Activated CD8-positive, alpha-beta memory T cell treated with anti-CD3 and anti-CD28 coated beads for 36 hours (primary cell): ENCODE results near the gene PARD6G. TPM values are rescaled to one million over a fixed set of nuclear protein-coding genes. Genes with fewer than 3 reads are reported as not detected.

Experiments
- CTCF ChIA-PET: fragments of 350-600 bp; sonication (Branson Sonifier 250); formaldehyde crosslinking; loops from one replicate; lab custom pipeline; 2021; ENCODE audit warnings: antibody characterized with exemption; lab: Charles Lee
- POLR2A ChIA-PET: fragments of 350-600 bp; sonication (Branson Sonifier 250); formaldehyde crosslinking; loops from one replicate; lab custom pipeline; 2021; ENCODE audit warnings: antibody characterized with exemption; lab: Charles Lee
- total RNA-seq, 2 experiments: library from RNA; stranded (reverse); gene quantifications; one replicate each; pipeline ENCODE4 v1.2.3, GENCODE V29; 2021

Gene PARD6G
- total RNA-seq, 2 experiments from 2014 or later: 0.38 to 0.72 TPM

DNA sequence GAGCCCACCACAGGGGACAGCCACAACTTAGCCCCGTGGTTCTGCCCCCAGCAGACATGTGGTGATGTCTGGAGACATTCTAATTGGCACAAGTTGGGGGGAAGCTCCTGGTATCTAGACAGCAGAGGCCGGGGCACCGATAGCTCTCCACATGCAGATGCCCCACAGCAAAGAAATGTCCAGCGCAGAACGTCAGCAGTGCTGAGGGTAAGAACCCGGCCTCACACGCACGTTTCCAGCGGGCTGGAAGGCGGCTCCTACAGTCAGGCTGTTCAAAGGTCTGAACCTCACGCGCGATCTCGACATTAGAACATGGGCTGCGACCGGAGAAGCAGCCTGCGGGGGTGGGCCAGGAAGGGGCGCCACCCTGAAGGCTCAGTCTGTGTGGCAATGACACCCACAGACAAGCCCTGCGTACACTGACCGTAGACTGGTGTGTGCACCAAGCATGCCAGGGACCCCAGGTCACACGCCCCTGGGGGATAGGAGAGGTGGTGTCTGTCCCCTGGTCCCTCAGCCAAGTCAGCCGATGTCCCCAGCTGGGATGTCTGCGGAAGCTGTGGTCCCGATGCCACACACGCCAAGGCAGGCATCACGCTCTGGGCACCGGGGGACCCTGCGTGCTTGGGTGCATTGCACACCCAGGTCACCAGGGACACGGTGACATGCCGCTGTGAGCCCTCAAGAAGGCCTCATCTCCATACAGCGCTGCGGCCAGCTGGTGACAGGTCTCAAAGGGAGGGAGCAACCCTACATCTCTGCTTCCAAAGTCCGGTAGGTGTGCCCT is 66.3 kb downstream of the PARD6G start:
- ChIA-PET POLR2A (no interaction called here), CTCF (interaction anchor here (2.0 kb wide), 1 partner anchor 10 kb away, joined by 6 read pairs; no protein-coding TSS in a partner anchor)

- POLR2A ChIA-PET: no interaction called here
- CTCF ChIA-PET: no interaction called here
Measured at GRCh38 chr18:80179857-80180558, 67.3 kb downstream of the PARD6G start.

DNA sequence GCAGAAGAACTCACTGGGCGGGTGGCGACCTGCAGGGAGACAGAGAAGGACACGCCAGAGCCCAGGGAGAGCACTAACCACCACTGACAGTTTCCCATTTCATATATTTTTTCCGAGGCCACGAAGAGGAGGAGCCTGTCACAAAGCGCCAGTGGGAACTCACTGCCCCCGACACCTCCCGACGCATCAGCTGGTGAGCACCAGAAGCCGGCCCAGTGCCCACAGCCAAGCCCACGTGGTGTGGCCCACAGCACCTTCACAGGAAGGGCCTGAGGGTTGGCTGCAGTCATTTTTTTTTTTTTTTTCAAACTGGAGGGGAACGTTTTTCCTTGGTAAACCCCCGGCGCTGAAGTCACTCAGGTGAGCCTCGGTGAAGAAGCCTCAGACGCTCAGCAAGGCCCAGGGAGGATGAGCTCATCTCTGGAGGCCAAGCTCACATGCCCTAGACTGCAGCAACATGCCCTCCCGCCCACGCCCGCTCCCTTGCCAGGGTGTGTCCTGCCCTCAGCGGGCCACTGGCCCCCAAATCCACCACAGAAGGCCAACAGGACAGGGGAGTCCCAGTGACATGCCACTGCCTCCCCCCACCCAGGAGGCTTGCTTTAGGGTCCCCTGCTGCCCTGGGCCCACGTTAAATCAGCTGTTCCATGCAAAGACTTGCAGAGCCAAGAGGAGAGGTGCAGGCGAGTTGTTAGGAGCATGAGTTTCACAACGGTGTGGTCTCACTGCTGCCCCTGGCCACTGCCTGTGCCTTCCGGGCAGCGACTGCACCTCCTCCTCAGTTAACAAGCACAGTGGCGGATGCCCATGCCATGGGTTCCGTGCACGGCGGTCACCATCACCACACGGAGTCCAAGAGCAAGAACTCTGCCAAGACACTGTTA is 68.1 kb downstream of the PARD6G start:
- ChIA-PET POLR2A (no interaction called here), CTCF (no interaction called here)

DNA sequence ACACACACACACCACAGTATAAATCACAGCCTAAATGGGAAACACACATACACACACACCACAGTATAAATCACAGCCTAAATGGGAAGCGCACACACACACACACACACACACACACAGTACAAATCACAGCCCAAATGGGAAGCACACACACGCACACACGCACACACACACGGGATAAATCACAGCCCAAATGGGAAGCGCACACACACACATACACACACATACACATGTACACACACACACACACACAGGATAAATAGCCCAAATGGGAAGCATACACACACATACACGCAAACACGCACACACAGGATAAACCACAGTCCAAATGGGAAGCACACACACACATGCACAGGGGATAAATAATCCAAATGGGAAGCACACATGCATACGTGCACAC is 70.2 kb downstream of the PARD6G start:
- CTCF ChIA-PET: no interaction called here

GRCh38 chr18:80176334-80177073 is 70.8 kb downstream of the PARD6G start:
- ChIA-PET POLR2A (no interaction called here), CTCF (interaction anchor here (1.1 to 1.4 kb wide), 3 partner anchors 18 to 63 kb away, joined by 3 to 4 read pairs (median 3); no protein-coding TSS in a partner anchor)

More for the DNA sequence above, 70.2 kb downstream of the PARD6G start:
- POLR2A ChIA-PET: no interaction called here

GRCh38 chr18:80175451-80176204 is 71.7 kb downstream of the PARD6G start:
- POLR2A ChIA-PET: no interaction called here
- CTCF ChIA-PET: interaction anchor here (1.1 to 1.4 kb wide), 3 partner anchors 17 to 64 kb away, joined by 3 to 4 read pairs (median 3); no protein-coding TSS in a partner anchor

DNA sequence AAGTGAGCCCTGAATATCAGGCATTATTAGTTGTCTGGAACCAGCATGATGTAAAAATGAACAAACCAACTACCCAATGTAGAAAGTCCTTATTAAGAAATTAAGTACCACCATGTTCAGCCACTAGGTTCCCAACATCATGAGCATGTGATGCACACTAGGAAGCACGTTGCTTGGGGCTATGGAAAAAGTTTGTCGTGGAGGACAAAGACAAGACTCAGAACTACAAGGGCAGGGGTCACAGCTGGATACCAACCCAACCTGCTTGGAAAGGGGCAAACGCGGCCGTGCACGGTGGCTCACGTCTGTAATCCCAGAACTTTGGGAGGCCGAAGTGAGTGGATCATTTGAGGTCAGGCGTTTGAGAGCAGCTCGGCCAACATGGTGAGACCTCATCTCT is 74.3 kb downstream of the PARD6G start:
- CTCF ChIA-PET: interaction anchor here (1.0 kb wide), 1 partner anchor 14 kb away, joined by 3 read pairs; no protein-coding TSS in a partner anchor
- POLR2A ChIA-PET: no interaction called here

DNA sequence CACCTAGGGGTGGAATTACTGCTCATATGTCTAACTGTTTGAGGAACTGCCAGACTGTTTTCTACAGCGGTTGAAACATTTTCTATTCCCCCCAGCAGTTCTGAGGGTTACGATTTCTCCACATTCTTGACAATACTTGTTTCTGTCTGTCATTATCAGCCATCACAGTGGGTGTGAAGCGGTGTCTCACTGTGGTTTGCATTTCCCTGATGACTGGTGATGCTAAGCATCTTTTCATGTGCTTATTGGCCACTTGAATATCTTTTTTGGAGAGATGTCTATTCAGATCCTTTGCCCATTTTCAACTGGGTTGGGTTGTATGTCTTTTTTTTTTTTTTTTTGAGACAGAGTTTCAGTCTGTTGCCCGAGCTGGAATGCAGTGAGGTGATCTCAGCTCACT is 75.3 kb downstream of the PARD6G start:
- CTCF ChIA-PET: interaction anchor here (1.0 to 2.0 kb wide), 2 partner anchors 10 to 13 kb away, joined by 3 to 8 read pairs; no protein-coding TSS in a partner anchor
- POLR2A ChIA-PET: no interaction called here

DNA sequence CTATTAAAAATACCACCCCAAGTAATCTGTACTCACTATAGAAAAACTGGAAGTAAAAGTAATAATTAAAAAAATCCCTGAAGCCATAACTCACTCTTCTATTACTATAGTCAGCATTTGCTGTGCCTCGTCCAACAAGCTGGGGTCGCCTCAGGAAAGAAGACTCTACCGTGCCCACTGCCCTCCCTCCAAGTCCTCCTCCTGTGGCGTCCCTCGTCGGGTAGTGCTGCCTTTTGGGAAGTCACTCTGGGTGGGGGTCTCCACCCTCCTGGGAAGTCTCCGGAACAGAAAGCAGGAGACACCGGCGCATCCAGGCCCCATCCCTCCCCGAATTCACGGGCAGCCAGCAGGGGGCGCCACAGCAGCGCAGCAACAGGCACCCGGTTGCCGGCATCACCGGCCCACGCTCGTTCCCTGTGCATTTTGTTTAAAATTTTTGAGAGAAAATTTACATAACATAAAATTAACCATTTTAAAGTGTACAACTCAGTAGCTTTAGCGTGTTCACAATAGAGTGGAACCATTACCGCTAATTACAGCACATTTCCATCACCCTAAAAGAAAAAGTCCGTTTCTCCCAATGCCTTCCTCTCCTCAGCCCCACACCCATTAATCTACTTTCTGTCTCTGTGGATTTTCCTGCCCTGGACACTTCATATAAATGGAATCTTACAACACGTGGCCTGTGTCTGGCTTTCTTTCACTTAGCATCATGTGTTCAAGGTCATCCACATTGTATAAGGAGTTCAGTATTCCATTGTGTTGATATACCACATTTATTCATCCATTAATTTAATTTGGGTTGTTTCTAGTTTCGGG is 76.1 kb downstream of the PARD6G start:
- ChIA-PET POLR2A (no interaction called here), CTCF (interaction anchor here (0.6 to 2.1 kb wide), 11 partner anchors 9 to 88 kb away, joined by 3 to 13 read pairs (median 5); no protein-coding TSS in a partner anchor)

DNA sequence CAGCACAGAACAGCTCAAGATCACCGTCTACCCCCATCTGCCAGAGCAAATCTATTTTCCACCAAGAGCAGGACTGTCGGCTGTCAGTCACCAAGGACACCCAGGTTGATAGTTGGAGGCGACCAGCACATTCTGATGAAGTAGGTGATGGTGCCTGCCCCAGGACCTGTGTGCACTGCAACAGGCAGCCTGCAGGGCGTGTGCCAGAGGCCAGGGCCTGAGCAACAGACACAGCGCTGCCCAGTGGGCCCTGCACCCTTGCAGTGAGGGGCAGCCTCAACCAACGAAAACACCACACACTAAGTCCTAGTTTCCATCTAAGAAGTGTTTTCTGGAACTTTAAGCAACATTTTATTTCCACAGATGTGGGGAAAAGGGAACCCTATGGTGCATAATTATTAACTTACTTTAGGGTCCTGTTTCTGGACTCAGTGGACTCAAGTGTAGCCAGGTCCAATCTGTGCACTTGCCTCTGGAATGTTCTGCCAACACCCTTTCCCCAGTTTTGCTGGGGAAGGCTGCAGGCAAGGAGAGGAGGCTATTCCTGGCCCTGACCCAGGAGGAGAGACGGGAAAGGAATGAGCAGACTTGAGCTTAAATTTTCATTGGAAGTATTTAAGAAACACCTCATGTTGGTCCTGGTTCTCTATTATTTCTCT is 76.8 kb downstream of the PARD6G start:
- POLR2A ChIA-PET: no interaction called here

DNA sequence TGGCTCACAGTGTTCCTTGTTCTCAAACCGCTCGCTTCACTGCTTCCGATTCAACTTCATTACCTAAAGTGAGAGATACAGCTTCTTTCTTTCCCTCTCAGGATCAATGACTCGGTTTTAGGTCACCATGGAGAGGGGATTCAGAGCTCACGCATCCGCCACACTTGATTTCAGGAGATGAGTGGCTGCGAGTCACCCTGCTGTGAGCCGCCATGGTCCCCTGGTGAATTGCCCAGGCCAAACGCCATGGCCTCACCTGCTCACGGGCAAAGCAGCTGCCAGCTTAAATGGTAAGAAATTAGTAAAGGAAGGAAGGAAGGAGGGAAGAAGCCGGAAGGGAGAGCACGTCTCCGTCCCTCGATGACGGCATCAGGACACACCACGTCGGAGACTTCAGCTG is 77.7 kb downstream of the PARD6G start:
- POLR2A ChIA-PET: no interaction called here
- CTCF ChIA-PET: interaction anchor here (1.6 to 2.1 kb wide), 3 partner anchors 10 to 14 kb away, joined by 3 to 13 read pairs (median 4); no protein-coding TSS in a partner anchor

More for the DNA sequence above, 76.8 kb downstream of the PARD6G start:
- CTCF ChIA-PET: interaction anchor here (0.7 to 2.1 kb wide), 10 partner anchors 9 to 89 kb away, joined by 3 to 13 read pairs (median 5); no protein-coding TSS in a partner anchor

DNA sequence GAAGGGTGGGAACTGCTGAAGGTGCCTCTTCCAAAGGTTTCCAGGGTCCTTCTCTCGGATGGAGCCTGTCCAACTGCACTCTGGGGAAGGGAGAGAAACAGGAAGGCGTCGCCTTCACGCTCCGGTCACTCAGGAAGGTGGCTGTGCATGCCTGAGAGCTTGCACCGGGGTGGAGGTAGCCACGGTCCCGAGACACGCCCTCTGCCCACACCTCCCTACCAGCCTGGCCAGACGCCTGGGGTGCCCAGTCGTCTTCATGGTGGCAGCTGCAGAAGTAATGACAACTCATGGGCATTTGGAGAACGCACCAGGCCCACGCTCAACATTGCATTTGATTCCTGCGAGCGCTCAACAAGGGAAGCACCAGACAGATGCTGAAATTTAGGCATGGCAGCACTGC is 78.3 kb downstream of the PARD6G start:
- POLR2A ChIA-PET: no interaction called here
- CTCF ChIA-PET: interaction anchor here (1.8 kb wide), 1 partner anchor 14 kb away, joined by 3 read pairs; no protein-coding TSS in a partner anchor

GRCh38 chr18:80168346-80168745 is 79.0 kb downstream of the PARD6G start:
- ChIA-PET CTCF (interaction anchor here (1.3 to 1.8 kb wide), 2 partner anchors 9 to 15 kb away, joined by 3 to 4 read pairs; no protein-coding TSS in a partner anchor), POLR2A (no interaction called here)

GRCh38 chr18:80167931-80168330 is 79.4 kb downstream of the PARD6G start:
- CTCF ChIA-PET: interaction anchor here (1.3 kb wide), 1 partner anchor 8 kb away, joined by 4 read pairs; no protein-coding TSS in a partner anchor
- POLR2A ChIA-PET: no interaction called here

- ChIA-PET POLR2A (no interaction called here), CTCF (interaction anchor here (1.3 kb wide), 1 partner anchor 8 kb away, joined by 4 read pairs; no protein-coding TSS in a partner anchor)
Measured at GRCh38 chr18:80167331-80167730, 80.0 kb downstream of the PARD6G start.

- POLR2A ChIA-PET: no interaction called here
- CTCF ChIA-PET: no interaction called here
Measured at GRCh38 chr18:80166725-80167124, 80.6 kb downstream of the PARD6G start.
